ENCODE data around the gene CLEC16A. TPM values are rescaled to one million over a fixed set of nuclear protein-coding genes. Genes with fewer than 3 reads are reported as not detected.

The CLEC16A gene
- total RNA-seq, 4 donors from 2014 or later = 29.5 to 58.8 (median 48.4) TPM

DNA sequence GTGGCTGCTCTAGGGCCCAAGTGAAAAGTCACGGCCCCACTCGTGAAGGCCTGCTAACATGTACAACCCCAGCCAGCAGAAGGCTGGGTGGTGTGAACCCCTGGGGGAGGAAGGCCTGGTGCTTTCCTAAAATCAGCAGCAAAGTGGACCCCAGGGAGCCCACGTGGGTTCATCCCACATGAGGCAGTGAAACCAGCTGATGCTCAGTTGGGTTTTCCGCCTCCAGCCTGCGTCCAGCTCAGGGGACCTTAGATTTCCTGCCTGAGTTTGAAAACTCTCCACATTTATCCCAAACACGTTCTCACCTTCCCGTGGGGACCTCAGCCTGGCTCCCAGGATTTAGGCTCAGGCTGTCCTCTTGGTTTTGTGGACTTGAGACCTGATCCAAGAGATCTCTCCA is 225.8 kb downstream of the CLEC16A start:
- H3K4me3 ChIP-seq (replicated peaks in 1 of 3) = no peak overlapping the region
- no peak for DNase-seq
- H3K9me3 ChIP-seq = no peaks in the 10 kb centered on the region
- intact Hi-C loops (cut with DNase I) = no loop called here
- no peak for TF ChIP-seq POLR2A (IDR thresholded peaks at IDR 0.05)
- TF ChIP-seq, protein P1, sequence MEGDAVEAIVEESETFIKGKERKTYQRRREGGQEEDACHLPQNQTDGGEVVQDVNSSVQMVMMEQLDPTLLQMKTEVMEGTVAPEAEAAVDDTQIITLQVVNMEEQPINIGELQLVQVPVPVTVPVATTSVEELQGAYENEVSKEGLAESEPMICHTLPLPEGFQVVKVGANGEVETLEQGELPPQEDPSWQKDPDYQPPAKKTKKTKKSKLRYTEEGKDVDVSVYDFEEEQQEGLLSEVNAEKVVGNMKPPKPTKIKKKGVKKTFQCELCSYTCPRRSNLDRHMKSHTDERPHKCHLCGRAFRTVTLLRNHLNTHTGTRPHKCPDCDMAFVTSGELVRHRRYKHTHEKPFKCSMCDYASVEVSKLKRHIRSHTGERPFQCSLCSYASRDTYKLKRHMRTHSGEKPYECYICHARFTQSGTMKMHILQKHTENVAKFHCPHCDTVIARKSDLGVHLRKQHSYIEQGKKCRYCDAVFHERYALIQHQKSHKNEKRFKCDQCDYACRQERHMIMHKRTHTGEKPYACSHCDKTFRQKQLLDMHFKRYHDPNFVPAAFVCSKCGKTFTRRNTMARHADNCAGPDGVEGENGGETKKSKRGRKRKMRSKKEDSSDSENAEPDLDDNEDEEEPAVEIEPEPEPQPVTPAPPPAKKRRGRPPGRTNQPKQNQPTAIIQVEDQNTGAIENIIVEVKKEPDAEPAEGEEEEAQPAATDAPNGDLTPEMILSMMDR (IDR thresholded peaks at IDR 0.05) = no peak
- no peak overlapping the region for H3K27ac ChIP-seq
- 90% methylated on average over 4 to 7 of the region's 7 CpGs for WGBS, 2 donors
- no peaks in the 10 kb centered on the region for H3K27me3 ChIP-seq
- peaks cover 2% of the 10 kb centered on the region in 2 donors for H3K4me1 ChIP-seq
- H3K36me3 ChIP-seq = peaks cover 6 to 13% of the 10 kb centered on the region in 2 donors

DNA sequence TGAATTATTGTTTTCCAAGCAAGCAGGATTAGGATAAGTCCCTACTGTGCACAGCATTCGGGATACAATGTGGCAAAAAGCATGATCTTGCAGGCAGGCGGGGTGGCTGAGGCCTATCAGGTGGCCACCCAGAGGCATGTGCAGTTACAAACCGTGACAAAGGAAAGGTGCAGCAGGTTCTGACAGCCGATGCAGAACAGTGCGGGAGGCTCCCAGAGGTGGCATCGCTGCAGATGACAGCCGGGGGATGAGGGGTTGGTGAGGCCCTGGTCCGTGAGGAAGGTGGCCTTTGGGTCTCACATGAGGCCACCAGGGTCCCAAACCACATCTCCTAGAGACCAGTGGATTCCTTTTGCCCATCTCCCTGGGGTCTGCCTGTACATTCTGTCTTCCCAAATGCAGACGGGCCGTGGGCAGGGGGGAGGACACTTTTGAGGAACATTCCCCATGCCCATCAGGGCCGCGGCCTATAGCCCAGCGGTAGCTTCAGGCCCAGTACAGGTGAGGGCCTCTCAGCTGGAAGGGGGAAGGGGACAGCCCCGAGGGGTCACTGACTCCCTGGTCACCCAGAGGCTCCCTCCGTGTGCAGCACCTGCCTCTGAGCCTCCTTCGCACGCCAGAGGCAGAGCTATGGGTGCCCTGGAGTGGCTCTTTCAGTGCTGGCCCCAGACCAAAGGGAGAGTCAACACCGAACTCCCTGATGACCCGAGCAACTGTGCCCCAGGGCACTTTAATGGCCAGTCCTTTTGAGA is 226.5 kb downstream of the CLEC16A start:
- TF ChIP-seq, protein P1 (IDR thresholded peaks at IDR 0.05) = no peak
- TF ChIP-seq POLR2A (IDR thresholded peaks at IDR 0.05) = no peak
- 84 to 86% methylated on average over 12 to 13 of the region's 19 CpGs for WGBS, 2 donors
- H3K4me1 ChIP-seq = peaks cover 4 to 9% of the 10 kb centered on the region in 2 donors
- peaks cover 6 to 13% of the 10 kb centered on the region in 2 donors for H3K36me3 ChIP-seq
- H3K9me3 ChIP-seq = no peaks in the 10 kb centered on the region
- no peaks in the 10 kb centered on the region for H3K27me3 ChIP-seq
- intact Hi-C loops (cut with DNase I) = no loop called here
- H3K27ac ChIP-seq = no peak overlapping the region
- H3K4me3 ChIP-seq (replicated peaks in 1 of 3) = no peak overlapping the region
- DNase-seq = no peak

DNA sequence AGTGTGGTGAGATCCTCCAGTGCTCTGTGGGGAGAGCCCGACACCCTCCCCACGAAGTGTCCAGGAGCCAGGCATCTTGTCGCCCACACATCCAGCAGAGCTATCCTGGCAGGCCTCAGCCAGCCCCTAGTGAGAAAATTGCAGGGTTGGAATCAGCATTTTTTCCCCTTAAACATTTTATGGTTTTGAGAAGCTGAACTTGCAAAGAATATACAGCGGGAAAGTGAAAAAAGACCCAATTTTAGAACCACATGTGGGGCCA is 227.0 kb downstream of the CLEC16A start:
- peaks cover 4 to 9% of the 10 kb centered on the region in 2 donors for H3K4me1 ChIP-seq
- H3K4me3 ChIP-seq (replicated peaks in 1 of 3) = no peak overlapping the region
- intact Hi-C loops (cut with DNase I) = no loop called here
- H3K9me3 ChIP-seq = no peaks in the 10 kb centered on the region
- no peaks in the 10 kb centered on the region for H3K27me3 ChIP-seq
- WGBS, 2 donors = 73 to 87% methylated on average over 3 to 4 of the region's 4 CpGs
- H3K27ac ChIP-seq = no peak overlapping the region
- no peak for DNase-seq
- TF ChIP-seq, protein P1 (IDR thresholded peaks at IDR 0.05) = no peak
- TF ChIP-seq POLR2A (IDR thresholded peaks at IDR 0.05) = no peak
- peaks cover 6 to 13% of the 10 kb centered on the region in 2 donors for H3K36me3 ChIP-seq

DNA sequence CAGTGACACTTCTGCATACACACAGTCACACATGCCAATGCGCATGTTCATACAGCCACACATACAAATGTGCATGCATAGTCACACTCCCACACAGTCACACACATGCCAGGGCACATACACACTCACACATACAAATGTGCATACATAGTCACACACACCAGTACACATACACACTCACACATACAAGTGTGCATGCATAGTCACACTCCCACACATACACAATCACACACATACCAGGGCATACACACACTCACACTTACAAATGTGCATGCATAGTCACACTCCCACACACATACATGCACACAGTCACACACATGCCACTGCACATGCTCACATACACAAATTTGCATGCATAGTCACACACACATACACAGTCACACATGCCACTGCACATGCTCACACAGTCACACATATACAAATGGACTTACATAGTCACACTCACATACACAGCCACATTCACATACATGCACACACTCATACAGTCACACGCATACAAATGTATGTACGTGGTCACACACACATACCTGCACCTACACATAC is 227.5 kb downstream of the CLEC16A start:
- H3K4me1 ChIP-seq = peaks cover 4 to 9% of the 10 kb centered on the region in 2 donors
- WGBS, 2 donors = 96 to 97% methylated on average over 3 of the region's 3 CpGs
- no peak overlapping the region for H3K27ac ChIP-seq
- no peaks in the 10 kb centered on the region for H3K9me3 ChIP-seq
- no peak for DNase-seq
- intact Hi-C loops (cut with DNase I) = no loop called here
- TF ChIP-seq, protein P1 (IDR thresholded peaks at IDR 0.05) = no peak
- TF ChIP-seq POLR2A (IDR thresholded peaks at IDR 0.05) = no peak
- peaks cover 6 to 9% of the 10 kb centered on the region in 2 donors for H3K36me3 ChIP-seq
- H3K4me3 ChIP-seq (replicated peaks in 1 of 3) = no peak overlapping the region
- H3K27me3 ChIP-seq = no peaks in the 10 kb centered on the region

DNA sequence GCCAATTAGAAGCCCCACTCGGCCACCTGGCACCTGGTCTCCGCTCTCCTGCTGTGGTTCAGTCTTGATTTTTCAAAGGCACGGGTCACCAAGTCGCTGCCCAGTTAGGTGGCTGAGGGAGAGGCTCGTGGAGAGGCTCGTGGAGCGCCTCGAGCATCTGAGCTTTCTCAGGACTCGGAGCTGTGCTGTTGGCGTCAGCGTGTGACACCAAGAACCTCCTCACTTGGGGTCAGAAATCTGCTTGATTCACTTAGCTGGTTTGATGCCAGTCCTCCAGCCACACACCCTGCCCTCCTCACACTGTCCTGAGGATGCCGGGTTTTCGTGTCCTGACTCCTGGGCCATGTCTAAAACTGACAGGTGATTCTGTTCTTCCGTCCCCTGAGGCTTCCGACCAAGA is 229.1 kb downstream of the CLEC16A start:
- Histone ChIP-seq H3K27me3 (no peaks in the 10 kb centered on the region), H3K27ac (no peak overlapping the region), H3K9me3 (no peaks in the 10 kb centered on the region), H3K36me3 (peaks cover 0 to 1% of the 10 kb centered on the region in 2 donors), H3K4me3 (replicated peaks in 1 of 3) (no peak overlapping the region), H3K4me1 (peaks cover 4 to 9% of the 10 kb centered on the region in 2 donors)
- DNase-seq = no peak
- 92 to 95% methylated on average over 15 of the region's 15 CpGs for WGBS, 2 donors
- intact Hi-C loops (cut with DNase I) = no loop called here
- TF ChIP-seq, protein P1 (IDR thresholded peaks at IDR 0.05) = no peak
- no peak for TF ChIP-seq POLR2A (IDR thresholded peaks at IDR 0.05)

Data from thyroid gland (tissue), 4 donors.